Colonic mucosa (tissue), 4 donors: Measurements from ENCODE around the gene XPO6. TPM values are rescaled to one million over a fixed set of nuclear protein-coding genes. Genes with fewer than 3 reads are reported as not detected.

Experiments used
- DNase-seq: peaks from one replicate; pipeline ENCODE4 v3.0.0-alpha.2; 2020
- H3K27ac ChIP-seq: fragments of 200-600 bp; one replicate; pipeline ENCODE4 v1.8.0; 2021
- H3K27me3 ChIP-seq: fragments of 200-600 bp; one replicate; pipeline ENCODE4 v1.8.0; 2021
- H3K36me3 ChIP-seq: fragments of 200-600 bp; one replicate; pipeline ENCODE4 v1.8.0; 2021
- H3K4me1 ChIP-seq: fragments of 200-600 bp; one replicate; pipeline ENCODE4 v1.8.0; 2021; ENCODE audit warnings: mild to moderate bottlenecking
- H3K4me3 ChIP-seq: fragments of 200-600 bp; one replicate; pipeline ENCODE4 v1.8.0; 2021
- H3K9ac ChIP-seq, 2 donors: one replicate each; pipeline ENCODE4 v1.7.0; 2013; ENCODE audit warnings: control low read depth in 2 of 2, low read depth in 2 of 2, low read length in 2 of 2
- H3K9me3 ChIP-seq: fragments of 200-600 bp; one replicate; pipeline ENCODE4 v1.8.0; 2021
- CTCF ChIP-seq: fragments of 200-600 bp; IDR thresholded peaks from one replicate; pipeline ENCODE4 v1.8.0; 2022; ENCODE audit warnings: antibody characterized with exemption, mild to moderate bottlenecking
- intact Hi-C: fragments of 100-400 bp; cut with DNase I; formaldehyde crosslinking; loops from one replicate; pipeline ENCODE4 v1.14.1; 2022
- total RNA-seq, 2 donors: library from RNA; stranded (reverse); fragmentation: NEBNext Ultra II Directional in 1 of 2; extraction: Animal tissue kit (Norgen Biotek cat#: 25700) in 1 of 2; gene quantifications; one replicate each; pipeline ENCODE4 v1.2.1, GENCODE V29; 2021
- donor health status: healthy.
- donor health status: DM: no; HTN: no; CAD: no.
- donor health status: DM: no; HTN: no; CAD: no.

The XPO6 gene
- total RNA-seq, 2 donors from 2014 or later = 77.0 to 144 TPM

DNA sequence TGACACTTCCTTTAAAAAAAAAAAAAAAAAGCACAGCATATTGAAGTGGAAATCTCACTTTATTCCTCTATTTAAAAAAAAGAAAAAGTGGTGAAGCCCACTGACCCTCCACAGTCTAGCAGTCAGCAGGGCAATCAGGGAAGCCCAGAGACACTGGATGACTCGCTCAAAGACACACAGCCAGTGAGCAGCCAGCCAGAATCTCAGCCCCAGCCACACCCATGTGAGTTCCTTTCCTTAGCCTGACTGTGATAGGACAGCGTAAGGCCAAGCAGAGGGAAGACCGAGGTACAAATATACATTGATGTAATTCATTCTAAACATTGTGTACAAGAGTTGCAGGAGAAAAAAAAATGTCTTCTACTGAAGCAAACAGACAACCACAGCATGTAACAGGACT, 22.5 kb downstream of the XPO6 start:
- Histone ChIP-seq H3K4me3 (no peak overlapping the region), H3K27me3 (no peaks in the 10 kb centered on the region), H3K9ac (no peak overlapping the region), H3K9me3 (no peaks in the 10 kb centered on the region), H3K4me1 (peaks cover 7% of the 10 kb centered on the region), H3K36me3 (no peaks in the 10 kb centered on the region), H3K27ac (no peak overlapping the region)
- intact Hi-C loops = no loop called here
- TF ChIP-seq CTCF = no peak
- DNase-seq = peak; percentile 24

DNA sequence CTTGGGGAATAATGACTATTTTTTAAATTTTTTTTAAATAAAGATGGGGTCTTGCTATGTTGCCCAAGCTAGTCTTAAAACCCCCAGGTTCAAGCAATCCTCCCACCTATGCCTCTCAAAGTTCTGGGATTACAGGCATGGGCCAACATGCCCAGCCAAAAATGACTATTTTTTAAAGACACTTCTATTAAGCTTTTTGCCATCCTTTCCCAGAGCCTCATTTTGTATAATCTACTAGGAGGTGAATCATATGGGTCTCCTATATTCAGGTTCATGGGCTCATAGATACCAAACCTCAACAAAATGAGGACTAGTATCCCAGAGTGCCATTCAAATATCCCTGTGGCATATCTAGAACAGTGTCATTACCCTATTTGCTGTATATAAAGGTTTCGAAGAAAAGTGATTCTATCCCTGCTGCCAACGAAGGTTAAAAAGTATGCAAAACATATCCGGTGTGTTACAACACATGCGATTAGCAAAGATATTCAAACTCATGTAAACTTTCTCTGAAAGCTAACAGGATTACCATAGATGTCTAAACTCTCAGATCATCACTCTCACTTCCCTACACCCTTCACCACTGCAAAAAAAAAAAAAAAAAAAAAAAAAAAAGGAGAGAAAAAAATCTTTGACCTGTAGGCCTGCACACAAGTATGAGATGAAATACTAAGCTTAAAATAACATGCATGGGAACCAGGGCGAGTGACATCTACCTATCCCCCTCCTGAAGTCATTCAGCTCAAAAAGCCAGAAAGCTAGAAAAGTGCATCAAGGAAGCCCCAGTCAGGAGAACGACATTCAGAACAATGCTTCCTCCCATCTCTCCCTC, 23.5 kb downstream of the XPO6 start:
- Histone ChIP-seq H3K27ac (peak overlapping the region; percentile 23), H3K4me1 (peaks cover under 1% of the 10 kb centered on the region), H3K27me3 (no peaks in the 10 kb centered on the region)

GRCh38 chr16:28187595-28188004, 24.2 kb downstream of the XPO6 start:
- no peaks in the 10 kb centered on the region for H3K36me3 ChIP-seq
- no peak overlapping the region for H3K4me3 ChIP-seq
- H3K27ac ChIP-seq = peak overlapping the region; percentile 23
- no peak for DNase-seq
- TF ChIP-seq CTCF = no peak
- H3K27me3 ChIP-seq = no peaks in the 10 kb centered on the region
- H3K9me3 ChIP-seq = no peaks in the 10 kb centered on the region
- no peaks in the 10 kb centered on the region for H3K4me1 ChIP-seq
- intact Hi-C loops = no loop called here
- no peak overlapping the region for H3K9ac ChIP-seq

More for the DNA sequence above, 23.5 kb downstream of the XPO6 start:
- H3K4me3 ChIP-seq = no peak overlapping the region
- no peak for DNase-seq
- H3K9me3 ChIP-seq = no peaks in the 10 kb centered on the region
- no peaks in the 10 kb centered on the region for H3K36me3 ChIP-seq
- H3K9ac ChIP-seq = no peak overlapping the region
- intact Hi-C loops = no loop called here
- TF ChIP-seq CTCF = no peak

GRCh38 chr16:28186752-28187151, 25.0 kb downstream of the XPO6 start:
- H3K36me3 ChIP-seq = no peaks in the 10 kb centered on the region
- H3K4me3 ChIP-seq = no peak overlapping the region
- H3K9me3 ChIP-seq = no peaks in the 10 kb centered on the region
- H3K4me1 ChIP-seq = no peaks in the 10 kb centered on the region
- TF ChIP-seq CTCF = no peak
- DNase-seq = no peak
- no peaks in the 10 kb centered on the region for H3K27me3 ChIP-seq
- intact Hi-C loops = no loop called here
- no peak overlapping the region for H3K27ac ChIP-seq
- no peak overlapping the region for H3K9ac ChIP-seq

GRCh38 chr16:28185696-28186095, 26.1 kb downstream of the XPO6 start:
- H3K4me3 ChIP-seq = no peak overlapping the region
- intact Hi-C loops = no loop called here
- no peak overlapping the region for H3K27ac ChIP-seq
- TF ChIP-seq CTCF = no peak
- H3K4me1 ChIP-seq = no peaks in the 10 kb centered on the region
- no peaks in the 10 kb centered on the region for H3K36me3 ChIP-seq
- no peak for DNase-seq
- no peaks in the 10 kb centered on the region for H3K27me3 ChIP-seq
- H3K9ac ChIP-seq = no peak overlapping the region
- no peaks in the 10 kb centered on the region for H3K9me3 ChIP-seq
